Parathyroid adenoma (tissue), 2 donors: Measurements from ENCODE around the gene LATS2.

Experiments used
- H2AFZ ChIP-seq: fragments of 300-600 bp; sonication (generic); one replicate; pipeline ENCODE4 v1.7.0; 2017; ENCODE audit warnings: antibody characterized with exemption, mild to moderate bottlenecking
- H3K27ac ChIP-seq: fragments of 300-600 bp; sonication (generic); one replicate; pipeline ENCODE4 v1.7.0; 2017
- H3K27me3 ChIP-seq: fragments of 300-600 bp; sonication (generic); one replicate; pipeline ENCODE4 v1.7.0; 2017; ENCODE audit warnings: low read length; ENCODE audit not compliant: control insufficient read depth, insufficient read depth
- H3K36me3 ChIP-seq: fragments of 300-600 bp; sonication (generic); one replicate; pipeline ENCODE4 v1.7.0; 2017; ENCODE audit warnings: low read length; ENCODE audit not compliant: control insufficient read depth, insufficient read depth
- H3K4me1 ChIP-seq: fragments of 300-600 bp; sonication (generic); one replicate; pipeline ENCODE4 v1.7.0; 2017; ENCODE audit warnings: control low read depth
- H3K4me2 ChIP-seq: fragments of 300-600 bp; sonication (generic); one replicate; pipeline ENCODE4 v1.7.0; 2017; ENCODE audit warnings: low read length
- H3K4me3 ChIP-seq: fragments of 300-600 bp; sonication (generic); one replicate; pipeline ENCODE4 v1.7.0; 2017; ENCODE audit warnings: low read depth, low read length
- H3K79me2 ChIP-seq: fragments of 300-600 bp; sonication (generic); one replicate; pipeline ENCODE4 v1.7.0; 2017; ENCODE audit warnings: control low read depth
- H3K9ac ChIP-seq: fragments of 300-600 bp; sonication (generic); one replicate; pipeline ENCODE4 v1.7.0; 2017; ENCODE audit warnings: mild to moderate bottlenecking
- H3K9me3 ChIP-seq: fragments of 300-600 bp; sonication (generic); one replicate; pipeline ENCODE4 v1.7.0; 2017; ENCODE audit warnings: low read length; ENCODE audit not compliant: control insufficient read depth
- CTCF ChIP-seq: fragments of 300-600 bp; sonication (generic); IDR thresholded peaks from one replicate; pipeline ENCODE4 v1.7.0; 2017; ENCODE audit warnings: antibody characterized with exemption, mild to moderate bottlenecking
- donor health status: primary hyperparathyroidism.

LATS2 gene

GRCh38 chr13:20988033-20988908, 73.1 kb downstream of the LATS2 start:
- no peak overlapping the region for H3K27ac ChIP-seq

GRCh38 chr13:20987599-20987998, 73.8 kb downstream of the LATS2 start:
- Histone ChIP-seq H3K27me3 (no peaks in the 10 kb centered on the region), H3K27ac (no peak overlapping the region), H3K4me3 (no peak overlapping the region), H3K9me3 (no peaks in the 10 kb centered on the region), H3K36me3 (no peaks in the 10 kb centered on the region), H3K9ac (no peak overlapping the region), H2AFZ (no peak overlapping the region), H3K79me2 (no peaks in the 10 kb centered on the region), H3K4me1 (no peaks in the 10 kb centered on the region), H3K4me2 (no peak overlapping the region)
- no peak for TF ChIP-seq CTCF

More at GRCh38 chr13:20988033-20988908, 73.1 kb downstream of the LATS2 start:
- Histone ChIP-seq H2AFZ (no peak overlapping the region), H3K36me3 (no peaks in the 10 kb centered on the region), H3K9ac (no peak overlapping the region), H3K9me3 (no peaks in the 10 kb centered on the region), H3K4me3 (no peak overlapping the region), H3K27me3 (no peaks in the 10 kb centered on the region), H3K79me2 (no peaks in the 10 kb centered on the region), H3K4me2 (no peak overlapping the region), H3K4me1 (no peaks in the 10 kb centered on the region)
- no peak for TF ChIP-seq CTCF

GRCh38 chr13:20984879-20985278, 76.5 kb downstream of the LATS2 start:
- Histone ChIP-seq H3K79me2 (no peaks in the 10 kb centered on the region), H3K4me1 (no peaks in the 10 kb centered on the region), H3K36me3 (no peaks in the 10 kb centered on the region), H3K9ac (no peak overlapping the region), H3K4me2 (no peak overlapping the region), H3K27me3 (no peaks in the 10 kb centered on the region), H3K4me3 (no peak overlapping the region), H2AFZ (no peak overlapping the region), H3K27ac (no peak overlapping the region), H3K9me3 (no peaks in the 10 kb centered on the region)
- no peak for TF ChIP-seq CTCF

- Histone ChIP-seq H3K36me3 (no peaks in the 10 kb centered on the region), H3K9me3 (no peaks in the 10 kb centered on the region), H3K9ac (no peak overlapping the region), H3K4me2 (no peak overlapping the region), H3K4me1 (no peaks in the 10 kb centered on the region), H3K4me3 (no peak overlapping the region), H3K27ac (no peak overlapping the region), H3K79me2 (no peaks in the 10 kb centered on the region), H2AFZ (no peak overlapping the region), H3K27me3 (no peaks in the 10 kb centered on the region)
- TF ChIP-seq CTCF, result no peak
Observed at GRCh38 chr13:20983386-20983785, 78.0 kb downstream of the LATS2 start.
